ENCODE measurements around the gene SQSTM1. TPM values are rescaled to one million over a fixed set of nuclear protein-coding genes. Genes with fewer than 3 reads are reported as not detected.
A peak's percentile ranks its signal among the peaks of the same experiment; 100 is the strongest.

Gene SQSTM1
- total RNA-seq, 1 experiment from 2014 or later = 612 TPM

GRCh38 chr5:179860301-179860700 lies 39.6 kb downstream of the SQSTM1 start:
- ChIA-PET POLR2A (interaction anchor here (1.1 to 3.2 kb wide), 3 partner anchors 10 to 239 kb away, joined by 3 to 18 read pairs (median 9); no protein-coding TSS in a partner anchor), CTCF (interaction anchor here (0.7 to 1.8 kb wide), 3 partner anchors 9 to 46 kb away, joined by 3 to 4 read pairs (median 3); no protein-coding TSS in a partner anchor)
- Mint-ChIP-seq H3K27me3 (ENCODE audit: insufficient read depth, unreplicated experiment) (no peaks in the 10 kb centered on the region), H3K36me3 (ENCODE audit: insufficient read depth, unreplicated experiment) (peaks cover 31% of the 10 kb centered on the region), H3K9me3 (ENCODE audit: unreplicated experiment) (no peaks in the 10 kb centered on the region), H3K4me3 (ENCODE audit: unreplicated experiment) (peak overlapping the region; percentile 94), H3K4me1 (ENCODE audit: insufficient read depth, unreplicated experiment) (peaks cover 15% of the 10 kb centered on the region), H3K27ac (ENCODE audit: low read depth, unreplicated experiment) (peak overlapping the region; percentile 8)
- BruUV-seq (replicated peaks) = no TSS peak
- TF ChIP-seq CTCF (IDR thresholded peaks at IDR 0.05; ENCODE audit: unreplicated experiment) = no peak
- intact Hi-C loops (cut with micrococcal nuclease) = no loop called here
- DNase-seq (ENCODE audit: unreplicated experiment) = no peak

- peaks cover 17% of the 10 kb centered on the region for H3K4me1 Mint-ChIP-seq (ENCODE audit: insufficient read depth, unreplicated experiment)
- no peak overlapping the region for H3K4me3 Mint-ChIP-seq (ENCODE audit: unreplicated experiment)
- TF ChIP-seq CTCF (IDR thresholded peaks at IDR 0.05; ENCODE audit: unreplicated experiment) = no peak
- peaks cover 48% of the 10 kb centered on the region for H3K36me3 Mint-ChIP-seq (ENCODE audit: insufficient read depth, unreplicated experiment)
- H3K9me3 Mint-ChIP-seq (ENCODE audit: unreplicated experiment) = no peaks in the 10 kb centered on the region
- TSS peak; percentile 22 for BruUV-seq (replicated peaks)
- ChIA-PET POLR2A (interaction anchor here (0.9 to 3.2 kb wide), 7 partner anchors 8 to 52 kb away, joined by 3 to 18 read pairs (median 6); partner anchors contain the start of gene SQSTM1), CTCF (interaction anchor here (0.9 kb wide), 1 partner anchor 45 kb away, joined by 3 read pairs; no protein-coding TSS in a partner anchor)
- no peaks in the 10 kb centered on the region for H3K27me3 Mint-ChIP-seq (ENCODE audit: insufficient read depth, unreplicated experiment)
- intact Hi-C loops (cut with micrococcal nuclease) = no loop called here
- DNase-seq (ENCODE audit: unreplicated experiment) = no peak
- H3K27ac Mint-ChIP-seq (ENCODE audit: low read depth, unreplicated experiment) = no peak overlapping the region
These were observed 41.6 kb downstream of the SQSTM1 start for GRCh38 chr5:179862296-179862695.

- CTCF ChIA-PET = interaction anchor here (0.6 to 0.9 kb wide), 2 partner anchors 20 to 44 kb away, joined by 3 to 9 read pairs; no protein-coding TSS in a partner anchor
- H3K4me3 Mint-ChIP-seq (ENCODE audit: unreplicated experiment) = no peak overlapping the region
- peaks cover 17% of the 10 kb centered on the region for H3K4me1 Mint-ChIP-seq (ENCODE audit: insufficient read depth, unreplicated experiment)
- BruUV-seq (replicated peaks) = no TSS peak
- intact Hi-C loops (cut with micrococcal nuclease) = no loop called here
- TF ChIP-seq CTCF (IDR thresholded peaks at IDR 0.05; ENCODE audit: unreplicated experiment) = no peak
- H3K27ac Mint-ChIP-seq (ENCODE audit: low read depth, unreplicated experiment) = peak overlapping the region; percentile 19
- peaks cover 54% of the 10 kb centered on the region for H3K36me3 Mint-ChIP-seq (ENCODE audit: insufficient read depth, unreplicated experiment)
- no peaks in the 10 kb centered on the region for H3K9me3 Mint-ChIP-seq (ENCODE audit: unreplicated experiment)
- H3K27me3 Mint-ChIP-seq (ENCODE audit: insufficient read depth, unreplicated experiment) = no peaks in the 10 kb centered on the region
- POLR2A ChIA-PET = interaction anchor here (2.2 to 3.2 kb wide), 3 partner anchors 8 to 43 kb away, joined by 6 to 18 read pairs (median 6); no protein-coding TSS in a partner anchor
- no peak for DNase-seq (ENCODE audit: unreplicated experiment)
These were observed 42.2 kb downstream of the SQSTM1 start for GRCh38 chr5:179862891-179863290.

GRCh38 chr5:179863449-179864085 lies 42.9 kb downstream of the SQSTM1 start:
- Mint-ChIP-seq H3K4me1 (ENCODE audit: insufficient read depth, unreplicated experiment) (peaks cover 17% of the 10 kb centered on the region), H3K9me3 (ENCODE audit: unreplicated experiment) (no peaks in the 10 kb centered on the region), H3K27ac (ENCODE audit: low read depth, unreplicated experiment) (peak overlapping the region; percentile 19), H3K36me3 (ENCODE audit: insufficient read depth, unreplicated experiment) (peaks cover 59% of the 10 kb centered on the region), H3K4me3 (ENCODE audit: unreplicated experiment) (no peak overlapping the region), H3K27me3 (ENCODE audit: insufficient read depth, unreplicated experiment) (no peaks in the 10 kb centered on the region)
- no peak for DNase-seq (ENCODE audit: unreplicated experiment)
- no TSS peak for BruUV-seq (replicated peaks)
- TF ChIP-seq CTCF (IDR thresholded peaks at IDR 0.05; ENCODE audit: unreplicated experiment) = no peak
- intact Hi-C loops (cut with micrococcal nuclease) = no loop called here
- ChIA-PET POLR2A (no interaction called here), CTCF (interaction anchor here (0.6 kb wide), 1 partner anchor 21 kb away, joined by 9 read pairs; no protein-coding TSS in a partner anchor)

Data from MCF 10A (cell line).